LNCaP clone FGC (cell line): ENCODE data around the gene AFF4.
"Not testable (repeated sequence)": the region's sequence is repeated elsewhere in the genome, so short reads cannot be mapped to it uniquely, and the experiment has no call there.

Experiments
- DNase-seq: peaks from one replicate; pipeline ENCODE4 v3.0.0-alpha.2; 2011; ENCODE audit warnings: low read depth
- H3K4me3 ChIP-seq: 2 replicates; pipeline ENCODE4 v1.5.1; 2011; ENCODE audit warnings: mild to moderate bottlenecking, low read depth, low read length, control low read depth
- CTCF ChIP-seq: IDR thresholded peaks from 2 replicates; pipeline ENCODE4 v1.5.1; 2012; ENCODE audit warnings: mild to moderate bottlenecking; ENCODE audit not compliant: control insufficient read depth, insufficient read depth; ENCODE audit errors: extremely low read depth

The AFF4 gene

GRCh38 chr5:132962429-132963021 is 909 bp downstream of the AFF4 start:
- peak; percentile 58 for DNase-seq
- H3K4me3 ChIP-seq, result peak overlapping the region; percentile 88
- no peak for TF ChIP-seq CTCF

GRCh38 chr5:132961887-132962286 is 1.5 kb downstream of the AFF4 start:
- no peak for TF ChIP-seq CTCF
- DNase-seq, result no peak
- peak overlapping the region; percentile 88 for H3K4me3 ChIP-seq

GRCh38 chr5:132961123-132961815 is 2.2 kb downstream of the AFF4 start:
- not testable (repeated sequence) for DNase-seq
- H3K4me3 ChIP-seq, result peak overlapping the region; percentile 88

- H3K4me3 ChIP-seq, result not testable (repeated sequence)
- DNase-seq, result peak; percentile 36
Observed at GRCh38 chr5:132956166-132956799, 7.2 kb downstream of the AFF4 start.

GRCh38 chr5:132953710-132954109 is 9.7 kb downstream of the AFF4 start:
- DNase-seq, result no peak
- H3K4me3 ChIP-seq, result no peak overlapping the region
- no peak for TF ChIP-seq CTCF

- no peak for TF ChIP-seq CTCF
Observed at GRCh38 chr5:132952829-132953228, 10.6 kb downstream of the AFF4 start.

GRCh38 chr5:132951897-132952296 is 11.5 kb downstream of the AFF4 start:
- H3K4me3 ChIP-seq, result no peak overlapping the region
- DNase-seq, result no peak
- no peak for TF ChIP-seq CTCF

More at GRCh38 chr5:132952829-132953228, 10.6 kb downstream of the AFF4 start:
- no peak for DNase-seq
- H3K4me3 ChIP-seq, result no peak overlapping the region

GRCh38 chr5:132949136-132949535 is 14.3 kb downstream of the AFF4 start:
- no peak for TF ChIP-seq CTCF
- H3K4me3 ChIP-seq, result no peak overlapping the region
- no peak for DNase-seq
